HepG2 (cell line): ENCODE measurements around the gene GRB2. TPM values are rescaled to one million over a fixed set of nuclear protein-coding genes. Genes with fewer than 3 reads are reported as not detected.

Experiments used
- DRAP1 ChIP-seq: IDR thresholded peaks from 2 replicates; pipeline ENCODE4 v1.6.1; 2016; ENCODE audit warnings: missing genetic modification reagents, missing compliant biosample characterization
- EED ChIP-seq: sonication (generic); formaldehyde crosslinking; IDR thresholded peaks from 2 replicates; pipeline ENCODE4 v1.5.0; 2020; ENCODE audit warnings: mild to moderate bottlenecking, missing genetic modification reagents
- ELF1 ChIP-seq: sonication (generic); formaldehyde crosslinking; IDR thresholded peaks from 2 replicates; pipeline ENCODE4 v1.4.0; 2020; ENCODE audit warnings: missing genetic modification reagents
- FLYWCH1 ChIP-seq: sonication (generic); formaldehyde crosslinking; IDR thresholded peaks from 2 replicates; pipeline ENCODE4 v1.8.1; 2023; ENCODE audit warnings: mild to moderate bottlenecking, missing genetic modification reagents
- FOXC1 ChIP-seq: sonication (generic); formaldehyde crosslinking; IDR thresholded peaks from 2 replicates; pipeline ENCODE4 v1.8.0; 2022; ENCODE audit warnings: mild to moderate bottlenecking, missing genetic modification reagents, borderline replicate concordance
- HMG20B ChIP-seq: conservative IDR thresholded peaks from 2 replicates; pipeline ENCODE4 v1.6.1; 2016; ENCODE audit warnings: missing genetic modification reagents, missing compliant biosample characterization
- HOXA3 ChIP-seq: sonication (generic); formaldehyde crosslinking; IDR thresholded peaks from 2 replicates; pipeline ENCODE4 v1.5.0; 2020; ENCODE audit warnings: missing genetic modification reagents
- KAT8 ChIP-seq: IDR thresholded peaks from 2 replicates; pipeline ENCODE4 v1.6.1; 2016; ENCODE audit warnings: missing genetic modification reagents, missing compliant biosample characterization
- KDM2A ChIP-seq: sonication (generic); formaldehyde crosslinking; IDR thresholded peaks from 2 replicates; pipeline ENCODE4 v1.4.0; 2020; ENCODE audit warnings: low read depth, missing genetic modification reagents, borderline replicate concordance
- KLF6 ChIP-seq: IDR thresholded peaks from 2 replicates; pipeline ENCODE4 v1.8.0; 2016; ENCODE audit warnings: missing biosample characterization, missing genetic modification reagents
- PATZ1 ChIP-seq: sonication (generic); formaldehyde crosslinking; IDR thresholded peaks from 2 replicates; pipeline ENCODE4 v1.4.0; 2020; ENCODE audit warnings: missing genetic modification reagents
- POGK ChIP-seq: sonication (generic); formaldehyde crosslinking; conservative IDR thresholded peaks from 2 replicates; pipeline ENCODE4 v1.8.0; 2022; ENCODE audit warnings: mild to moderate bottlenecking, moderate library complexity, missing genetic modification reagents
- THAP11 ChIP-seq: IDR thresholded peaks from 2 replicates; pipeline ENCODE4 v1.6.1; 2016; ENCODE audit warnings: missing biosample characterization, missing genetic modification reagents
- THRA ChIP-seq: sonication (generic); formaldehyde crosslinking; IDR thresholded peaks from 2 replicates; pipeline ENCODE4 v1.4.0; 2020; ENCODE audit warnings: missing genetic modification reagents, borderline replicate concordance
- U2AF1 ChIP-seq: fragments of 200-400 bp; formaldehyde crosslinking; optimal IDR thresholded peaks from 2 replicates; pipeline ENCODE3; 2017; ENCODE audit warnings: mild to moderate bottlenecking, low read depth, low read length
- ZBTB1 ChIP-seq: sonication (generic); formaldehyde crosslinking; IDR thresholded peaks from 2 replicates; pipeline ENCODE4 v1.4.0; 2020; ENCODE audit warnings: missing genetic modification reagents, borderline replicate concordance
- ZKSCAN8 ChIP-seq: IDR thresholded peaks from 2 replicates; pipeline ENCODE4 v1.6.1; 2016; ENCODE audit warnings: borderline replicate concordance, missing genetic modification reagents, missing compliant biosample characterization
- ZNF232 ChIP-seq: sonication (generic); formaldehyde crosslinking; IDR thresholded peaks from 2 replicates; pipeline ENCODE4 v1.4.0; 2020; ENCODE audit warnings: missing genetic modification reagents, borderline replicate concordance
- ZNF276 ChIP-seq: sonication (generic); formaldehyde crosslinking; IDR thresholded peaks from 2 replicates; pipeline ENCODE4 v1.4.0; 2020; ENCODE audit warnings: mild to moderate bottlenecking, low read depth, missing genetic modification reagents
- ZNF335 ChIP-seq: sonication (generic); formaldehyde crosslinking; IDR thresholded peaks from 2 replicates; pipeline ENCODE4 v1.4.0; 2020; ENCODE audit warnings: missing genetic modification reagents
- ZNF350 ChIP-seq: sonication (generic); formaldehyde crosslinking; IDR thresholded peaks from 2 replicates; pipeline ENCODE4 v1.4.0; 2020; ENCODE audit warnings: mild to moderate bottlenecking, low read depth, missing genetic modification reagents, borderline replicate concordance
- polyA plus RNA-seq, 8 experiments: library from polyadenylated mRNA; depleted of rRNA in 3 of 8; stranded (reverse) in 7 of 8; unstranded in 1 of 8; fragments of >200 nt; fragmentation: Illumina TruSeq in 4 of 8; extraction: Trizol in 4 of 8; gene quantifications; 2 replicates each; pipeline versions ENCODE4 v1.2.1 to v1.2.3, GENCODE V29; 2011 to 2016; ENCODE audit warnings: low read depth in 4 of 8, missing spikeins in 1 of 8, mixed read lengths in 1 of 8; ENCODE audit not compliant: insufficient read depth in 1 of 8
- total RNA-seq, 5 experiments: library from RNA; depleted of rRNA; stranded (reverse); fragments of >200 nt; fragmentation: Illumina TruSeq; extraction: Trizol; gene quantifications; 2 replicates each; pipeline ENCODE4 v1.2.3, GENCODE V29; 2016; ENCODE audit warnings: low read depth in 1 of 5

Gene GRB2
- total and polyA plus RNA-seq, 2 of the 13 experiments (the other 11 are each of a cell fraction or from before 2014, with no cell fraction given), result 84.6 to 92.3 TPM

- TF ChIP-seq KDM2A (peak; percentile 62), KAT8 (peak; percentile 76), ZBTB1 (CRISPR knock-in tag) (no peak), ELF1 (peak; percentile 37; the same call in 1 of the 2 replicates), ZNF335 (CRISPR knock-in tag) (peak; percentile 93), FLYWCH1 (CRISPR knock-in tag) (no peak), DRAP1 (0 out of 2 replicates have a peak, but pooled peaks have one; percentile 38), ZKSCAN8 (peak; percentile 69; the same call in 1 of the 2 replicates), EED (CRISPR knock-in tag) (no peak), THRA (CRISPR knock-in tag) (peak; percentile 56), HMG20B (CRISPR knock-in tag) (0 out of 2 replicates have a peak, but pooled peaks have one; percentile 43), ZNF350 (CRISPR knock-in tag) (no peak), PATZ1 (CRISPR knock-in tag) (peak; percentile 53; the same call in 1 of the 2 replicates), ZNF276 (CRISPR knock-in tag) (no peak), THAP11 (CRISPR knock-in tag) (peak; percentile 81), POGK (CRISPR knock-in tag) (peak; percentile 26; the same call in 1 of the 2 replicates), FOXC1 (CRISPR knock-in tag) (peak; percentile 27; the same call in 1 of the 2 replicates), U2AF1 (peak; percentile 17), KLF6 (CRISPR knock-in tag) (0 out of 2 replicates have a peak, but pooled peaks have one; percentile 56), HOXA3 (CRISPR knock-in tag) (0 out of 2 replicates have a peak, but pooled peaks have one; percentile 14), ZNF232 (CRISPR knock-in tag) (no peak)
Observed at GRCh38 chr17:75412455-75413317, 7.2 kb upstream of the GRB2 start (continued).
